Endothelial cell of umbilical vein (primary cell): ENCODE measurements around the gene CTSC.

Source experiments
- CTCF ChIP-seq, 2 donors: IDR thresholded peaks; 1 replicate in 1 of 2; 2 replicates in 1 of 2; pipeline ENCODE4 v1.5.1; 2011; ENCODE audit warnings: low read length in 2 of 2, mild to moderate bottlenecking in 2 of 2, moderate library complexity in 2 of 2, control low read depth in 1 of 2, inconsistent platforms in 1 of 2, low read depth in 1 of 2; ENCODE audit not compliant: insufficient read depth in 1 of 2; ENCODE audit errors: extremely low read depth in 1 of 2
- EZH2 ChIP-seq: IDR thresholded peaks from 2 replicates; pipeline ENCODE4 v1.6.1; 2012; ENCODE audit warnings: borderline replicate concordance, low read depth, mild to moderate bottlenecking, moderate library complexity, low read length, inconsistent platforms; ENCODE audit not compliant: severe bottlenecking
- FOS ChIP-seq: IDR thresholded peaks from 2 replicates; pipeline ENCODE4 v1.6.1; 2011; ENCODE audit warnings: mild to moderate bottlenecking, low read length, moderate library complexity, borderline replicate concordance; ENCODE audit not compliant: insufficient read depth
- GATA2 ChIP-seq: IDR thresholded peaks from 2 replicates; pipeline ENCODE4 v1.7.0; 2011; ENCODE audit warnings: low read depth, mild to moderate bottlenecking, moderate library complexity, mixed read lengths, low read length; ENCODE audit not compliant: insufficient read length, insufficient read depth
- JUN ChIP-seq: IDR thresholded peaks from 2 replicates; pipeline ENCODE4 v1.6.1; 2011; ENCODE audit warnings: borderline replicate concordance, low read depth; ENCODE audit not compliant: insufficient read length, insufficient read depth
- MAX ChIP-seq: IDR thresholded peaks from 2 replicates; pipeline ENCODE4 v1.6.1; 2011; ENCODE audit not compliant: insufficient read depth, insufficient read length
- MYC ChIP-seq: IDR thresholded peaks from one replicate; pipeline ENCODE4 v1.6.1; 2011; ENCODE audit warnings: mild to moderate bottlenecking, low read depth, low read length
- POLR2A ChIP-seq: IDR thresholded peaks from 2 replicates; pipeline ENCODE4 v1.6.1; 2012; ENCODE audit warnings: low read depth, mild to moderate bottlenecking, control low read depth, low read length
- POLR2AphosphoS5 ChIP-seq: IDR thresholded peaks from 2 replicates; pipeline ENCODE4 v1.6.1; 2012; ENCODE audit warnings: low read depth, mild to moderate bottlenecking, control low read depth, low read length, moderate library complexity; ENCODE audit not compliant: insufficient read depth

- TF ChIP-seq POLR2AphosphoS5 (no peak), CTCF (IDR thresholded peaks at IDR 0.05; ENCODE audit: extremely low read depth in 1 of 2, insufficient read depth in 1 of 2, low read depth in 1 of 2, low read length in 2 of 2) (no peak), JUN (no peak), EZH2 (no peak), POLR2A (no peak), MAX (no peak), MYC (no peak), GATA2 (no peak), FOS (no peak)
Observed at GRCh38 chr11:88305430-88305829, 32.1 kb downstream of the CTSC start.
